Liver (tissue), 9 donors: ENCODE measurements around the gene ANKRD33. TPM values are rescaled to one million over a fixed set of nuclear protein-coding genes. Genes with fewer than 3 reads are reported as not detected.

Source experiments
- DNase-seq: peaks from one replicate; pipeline ENCODE4 v3.0.0-alpha.2; 2017; ENCODE audit warnings: low spot score
- H3K27ac ChIP-seq, 2 donors: one replicate each; pipeline ENCODE4 v1.7.0; 2013; ENCODE audit warnings: inconsistent platforms in 2 of 2, low read length in 2 of 2, control low read depth in 1 of 2, low read depth in 1 of 2, mild to moderate bottlenecking in 1 of 2
- H3K27me3 ChIP-seq, 4 donors: one replicate each; pipeline versions ENCODE4 v1.6.1 to v1.7.0; 2013; ENCODE audit warnings: low read length in 3 of 4, inconsistent platforms in 1 of 4, mild to moderate bottlenecking in 1 of 4, moderate library complexity in 1 of 4; ENCODE audit not compliant: control insufficient read depth in 4 of 4, insufficient read depth in 4 of 4
- H3K36me3 ChIP-seq, 4 donors: one replicate each; pipeline versions ENCODE4 v1.6.1 to v1.7.0; 2013; ENCODE audit warnings: low read length in 3 of 4, mild to moderate bottlenecking in 3 of 4, low read depth in 1 of 4, moderate library complexity in 1 of 4; ENCODE audit not compliant: control insufficient read depth in 4 of 4, insufficient read depth in 3 of 4
- H3K4me1 ChIP-seq, 4 donors: one replicate each; pipeline versions ENCODE4 v1.6.1 to v1.7.0; 2013; ENCODE audit warnings: low read length in 3 of 4, mild to moderate bottlenecking in 3 of 4, moderate library complexity in 1 of 4; ENCODE audit not compliant: control insufficient read depth in 4 of 4, insufficient read depth in 4 of 4
- H3K4me3 ChIP-seq, 3 donors: one replicate each; pipeline versions ENCODE4 v1.6.1 to v1.7.0; 2013; ENCODE audit warnings: low read length in 3 of 3, control low read depth in 1 of 3, low read depth in 1 of 3, mild to moderate bottlenecking in 1 of 3
- H3K9ac ChIP-seq, 2 donors: one replicate each; pipeline ENCODE4 v1.7.0; 2013; ENCODE audit warnings: low read length in 2 of 2, mild to moderate bottlenecking in 2 of 2, moderate library complexity in 2 of 2, control low read depth in 1 of 2, low read depth in 1 of 2
- H3K9me3 ChIP-seq, 4 donors: one replicate each; pipeline versions ENCODE4 v1.6.1 to v1.7.0; 2013; ENCODE audit warnings: low read length in 3 of 4; ENCODE audit not compliant: control insufficient read depth in 4 of 4
- ATF3 ChIP-seq: IDR thresholded peaks from 2 replicates; pipeline ENCODE4 v1.6.1; 2016; ENCODE audit warnings: antibody characterized with exemption
- FOXA1 ChIP-seq: IDR thresholded peaks from 2 replicates; pipeline ENCODE4 v1.6.1; 2016; ENCODE audit warnings: antibody characterized with exemption
- FOXA2 ChIP-seq: IDR thresholded peaks from 2 replicates; pipeline ENCODE4 v1.6.1; 2016; ENCODE audit warnings: antibody characterized with exemption
- GABPA ChIP-seq, 2 donors: IDR thresholded peaks in 1 of 2; conservative IDR thresholded peaks in 1 of 2; 2 replicates each; pipeline ENCODE4 v1.6.1; 2016; ENCODE audit warnings: antibody characterized with exemption in 2 of 2, mild to moderate bottlenecking in 1 of 2, moderate library complexity in 1 of 2
- HNF4A ChIP-seq, 2 donors: conservative IDR thresholded peaks; 2 replicates each; pipeline ENCODE4 v1.6.1; 2016; ENCODE audit warnings: antibody characterized with exemption in 2 of 2, mild to moderate bottlenecking in 2 of 2
- HNF4G ChIP-seq: IDR thresholded peaks from 2 replicates; pipeline ENCODE4 v1.6.1; 2016; ENCODE audit warnings: antibody characterized with exemption
- JUND ChIP-seq, 2 donors: IDR thresholded peaks; 2 replicates each; pipeline ENCODE4 v1.6.1; 2016; ENCODE audit warnings: antibody characterized with exemption in 2 of 2
- MAX ChIP-seq: IDR thresholded peaks from 2 replicates; pipeline ENCODE4 v1.6.1; 2016; ENCODE audit warnings: antibody characterized with exemption
- NR2F2 ChIP-seq: IDR thresholded peaks from 2 replicates; pipeline ENCODE4 v1.6.1; 2016; ENCODE audit warnings: antibody characterized with exemption
- RAD21 ChIP-seq, 2 donors: IDR thresholded peaks; 2 replicates each; pipeline ENCODE4 v1.6.1; 2016; ENCODE audit warnings: antibody characterized with exemption in 2 of 2, mild to moderate bottlenecking in 2 of 2
- REST ChIP-seq: IDR thresholded peaks from 2 replicates; pipeline ENCODE4 v1.6.1; 2016; ENCODE audit warnings: antibody characterized with exemption, mild to moderate bottlenecking
- RXRA ChIP-seq, 2 donors: IDR thresholded peaks; 2 replicates each; pipeline ENCODE4 v1.6.1; 2017 to 2018; ENCODE audit warnings: antibody characterized with exemption in 2 of 2, mild to moderate bottlenecking in 1 of 2
- SP1 ChIP-seq: IDR thresholded peaks from 2 replicates; pipeline ENCODE4 v1.6.1; 2018; ENCODE audit warnings: antibody characterized with exemption, mild to moderate bottlenecking
- TAF1 ChIP-seq: conservative IDR thresholded peaks from 2 replicates; pipeline ENCODE4 v1.6.1; 2016; ENCODE audit warnings: antibody characterized with exemption, mild to moderate bottlenecking
- YY1 ChIP-seq: IDR thresholded peaks from 2 replicates; pipeline ENCODE4 v1.6.1; 2016; ENCODE audit warnings: antibody characterized with exemption, mild to moderate bottlenecking
- WGBS: extraction: QIAGEN DNeasy Blood & Tissue Kit; methylation state at CpG from one replicate; pipeline ENCODE4 v1.1.7; 2013; 5-methylcytosine and 5-hydroxymethylcytosine counted together
- polyA plus RNA-seq, 2 donors: library from polyadenylated mRNA; stranded (reverse) in 1 of 2; unstranded in 1 of 2; fragments of 200-250 nt in 1 of 2; fragments of >200 nt in 1 of 2; fragmentation: Nextera tagmentation in 1 of 2; extraction: Ambion mirVana in 1 of 2; gene quantifications; one replicate each; pipeline versions ENCODE4 v1.2.1 to v1.2.3, GENCODE V29; 2013 to 2015
- total RNA-seq, 2 donors: library from RNA; depleted of rRNA; stranded (reverse); fragments of >200 nt; gene quantifications; one replicate each; pipeline ENCODE4 v1.2.3, GENCODE V29; 2014
- TF ChIP-seq, protein P1 (sequence below): IDR thresholded peaks from 2 replicates; pipeline ENCODE4 v1.6.1; 2016; ENCODE audit warnings: antibody characterized with exemption
- donor health status: healthy.
- donor health status: healthy.
- donor health status: healthy.
- donor health status: healthy.
- donor health status: healthy.

The ANKRD33 gene
- total and polyA plus RNA-seq, 4 donors: not detected

DNA sequence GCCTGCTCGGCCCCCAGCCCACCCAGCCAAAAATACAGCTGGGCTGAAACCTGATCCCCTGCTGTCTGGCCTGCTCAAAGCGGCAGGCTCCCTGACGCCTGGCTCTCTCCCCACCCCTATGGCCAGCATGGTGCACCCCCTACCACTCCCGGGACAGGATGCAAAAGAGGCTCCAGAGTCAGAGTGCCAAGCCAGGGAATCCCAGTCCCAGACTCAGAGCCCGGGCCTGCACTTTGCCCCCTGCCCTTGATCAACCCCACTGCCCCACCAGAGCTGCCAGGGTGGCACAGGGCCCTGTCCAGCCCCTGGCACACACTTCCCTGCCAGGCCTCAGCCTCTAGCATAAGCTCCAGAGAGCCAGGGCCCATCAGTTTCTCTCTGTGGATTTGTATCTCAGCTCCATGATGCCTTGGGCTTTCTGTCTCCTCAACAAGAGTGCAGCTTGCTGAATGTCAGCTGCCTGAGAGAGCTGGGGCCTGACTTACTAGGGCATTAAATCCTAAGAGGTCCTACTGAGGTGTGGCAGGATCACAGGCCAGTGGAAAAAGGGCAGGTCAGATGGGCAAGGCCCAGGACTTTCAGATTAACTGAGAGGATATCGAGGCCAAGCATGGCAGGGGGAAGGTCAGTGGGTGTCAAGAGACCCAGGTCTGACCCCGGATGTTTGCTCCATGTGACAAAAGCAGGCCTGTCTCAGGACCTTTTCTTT lies 33.3 kb downstream of the ANKRD33 start:
- H3K27ac ChIP-seq: peak overlapping the region; percentile 72 to 81
- no peaks in the 10 kb centered on the region for H3K9me3 ChIP-seq
- DNase-seq: no peak
- no peaks in the 10 kb centered on the region for H3K36me3 ChIP-seq
- H3K27me3 ChIP-seq: no peaks in the 10 kb centered on the region
- TF ChIP-seq TAF1 (no peak), GABPA (IDR thresholded peaks at IDR 0.05 in 1 of 2, conservative IDR thresholded peaks at IDR 0.05 in 1 of 2) (peak in 1 of 2 donors; percentile 15), HNF4G (peak; percentile 82), ATF3 (no peak), RAD21 (IDR thresholded peaks at IDR 0.05) (peak; percentile 19 to 57), SP1 (peak; percentile 91), FOXA1 (no peak), NR2F2 (peak; percentile 90), YY1 (no peak), REST (peak; percentile 57), JUND (IDR thresholded peaks at IDR 0.05) (peak in 1 of 2 donors; percentile 37), MAX (no peak), RXRA (IDR thresholded peaks at IDR 0.05) (peak; percentile 92 to 98), HNF4A (conservative IDR thresholded peaks at IDR 0.05) (peak; percentile 88 to 94)
- TF ChIP-seq, protein P1, sequence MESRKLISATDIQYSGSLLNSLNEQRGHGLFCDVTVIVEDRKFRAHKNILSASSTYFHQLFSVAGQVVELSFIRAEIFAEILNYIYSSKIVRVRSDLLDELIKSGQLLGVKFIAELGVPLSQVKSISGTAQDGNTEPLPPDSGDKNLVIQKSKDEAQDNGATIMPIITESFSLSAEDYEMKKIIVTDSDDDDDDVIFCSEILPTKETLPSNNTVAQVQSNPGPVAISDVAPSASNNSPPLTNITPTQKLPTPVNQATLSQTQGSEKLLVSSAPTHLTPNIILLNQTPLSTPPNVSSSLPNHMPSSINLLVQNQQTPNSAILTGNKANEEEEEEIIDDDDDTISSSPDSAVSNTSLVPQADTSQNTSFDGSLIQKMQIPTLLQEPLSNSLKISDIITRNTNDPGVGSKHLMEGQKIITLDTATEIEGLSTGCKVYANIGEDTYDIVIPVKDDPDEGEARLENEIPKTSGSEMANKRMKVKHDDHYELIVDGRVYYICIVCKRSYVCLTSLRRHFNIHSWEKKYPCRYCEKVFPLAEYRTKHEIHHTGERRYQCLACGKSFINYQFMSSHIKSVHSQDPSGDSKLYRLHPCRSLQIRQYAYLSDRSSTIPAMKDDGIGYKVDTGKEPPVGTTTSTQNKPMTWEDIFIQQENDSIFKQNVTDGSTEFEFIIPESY: no peak
- no peak overlapping the region for H3K9ac ChIP-seq
- H3K4me1 ChIP-seq: peaks cover 17 to 38% (median 28%) of the 10 kb centered on the region in 4 donors
- H3K4me3 ChIP-seq: no peak overlapping the region
- WGBS: 31% methylated on average over 7 of the region's 7 CpGs

DNA sequence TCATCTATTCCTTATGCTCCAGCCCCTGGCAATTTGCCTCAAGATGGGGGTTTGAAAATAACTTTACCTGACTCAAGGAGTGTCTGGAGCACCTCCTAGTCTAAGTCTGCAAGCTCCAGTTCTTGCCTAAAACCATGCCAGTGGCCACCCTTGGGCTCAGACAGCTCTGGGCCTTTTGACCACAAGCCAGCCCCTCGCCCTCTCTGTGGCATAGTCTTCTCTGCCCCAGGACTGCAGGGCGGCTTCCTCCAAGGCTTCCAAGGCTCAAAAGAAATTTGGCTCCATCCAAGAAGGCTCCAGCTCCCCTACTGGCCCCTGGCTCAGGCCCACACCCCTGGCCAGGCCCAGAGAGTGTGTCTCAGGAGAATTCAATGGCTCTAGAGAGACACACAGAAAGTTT lies 34.2 kb downstream of the ANKRD33 start:
- no peak for DNase-seq
- H3K9ac ChIP-seq: no peak overlapping the region
- no peaks in the 10 kb centered on the region for H3K9me3 ChIP-seq
- H3K4me3 ChIP-seq: no peak overlapping the region
- no peak for TF ChIP-seq GABPA (IDR thresholded peaks at IDR 0.05 in 1 of 2, conservative IDR thresholded peaks at IDR 0.05 in 1 of 2)
- no peak for TF ChIP-seq FOXA2
- no peak for TF ChIP-seq MAX
- 94% methylated on average over 2 of the region's 2 CpGs for WGBS
- H3K27me3 ChIP-seq: no peaks in the 10 kb centered on the region
- H3K36me3 ChIP-seq: no peaks in the 10 kb centered on the region
- peaks cover 17 to 38% (median 28%) of the 10 kb centered on the region in 4 donors for H3K4me1 ChIP-seq
- peak overlapping the region; percentile 72 to 81 for H3K27ac ChIP-seq
